GM19043 (cell line): ENCODE results near the gene NSD1.

ENCODE experiments used
- ATAC-seq: cut with Tn5 transposase; IDR thresholded peaks from one replicate; pipeline ENCODE4 v1.9.1; 2021; ENCODE audit warnings: low read depth; ENCODE audit not compliant: unreplicated experiment

Gene NSD1, protein sequence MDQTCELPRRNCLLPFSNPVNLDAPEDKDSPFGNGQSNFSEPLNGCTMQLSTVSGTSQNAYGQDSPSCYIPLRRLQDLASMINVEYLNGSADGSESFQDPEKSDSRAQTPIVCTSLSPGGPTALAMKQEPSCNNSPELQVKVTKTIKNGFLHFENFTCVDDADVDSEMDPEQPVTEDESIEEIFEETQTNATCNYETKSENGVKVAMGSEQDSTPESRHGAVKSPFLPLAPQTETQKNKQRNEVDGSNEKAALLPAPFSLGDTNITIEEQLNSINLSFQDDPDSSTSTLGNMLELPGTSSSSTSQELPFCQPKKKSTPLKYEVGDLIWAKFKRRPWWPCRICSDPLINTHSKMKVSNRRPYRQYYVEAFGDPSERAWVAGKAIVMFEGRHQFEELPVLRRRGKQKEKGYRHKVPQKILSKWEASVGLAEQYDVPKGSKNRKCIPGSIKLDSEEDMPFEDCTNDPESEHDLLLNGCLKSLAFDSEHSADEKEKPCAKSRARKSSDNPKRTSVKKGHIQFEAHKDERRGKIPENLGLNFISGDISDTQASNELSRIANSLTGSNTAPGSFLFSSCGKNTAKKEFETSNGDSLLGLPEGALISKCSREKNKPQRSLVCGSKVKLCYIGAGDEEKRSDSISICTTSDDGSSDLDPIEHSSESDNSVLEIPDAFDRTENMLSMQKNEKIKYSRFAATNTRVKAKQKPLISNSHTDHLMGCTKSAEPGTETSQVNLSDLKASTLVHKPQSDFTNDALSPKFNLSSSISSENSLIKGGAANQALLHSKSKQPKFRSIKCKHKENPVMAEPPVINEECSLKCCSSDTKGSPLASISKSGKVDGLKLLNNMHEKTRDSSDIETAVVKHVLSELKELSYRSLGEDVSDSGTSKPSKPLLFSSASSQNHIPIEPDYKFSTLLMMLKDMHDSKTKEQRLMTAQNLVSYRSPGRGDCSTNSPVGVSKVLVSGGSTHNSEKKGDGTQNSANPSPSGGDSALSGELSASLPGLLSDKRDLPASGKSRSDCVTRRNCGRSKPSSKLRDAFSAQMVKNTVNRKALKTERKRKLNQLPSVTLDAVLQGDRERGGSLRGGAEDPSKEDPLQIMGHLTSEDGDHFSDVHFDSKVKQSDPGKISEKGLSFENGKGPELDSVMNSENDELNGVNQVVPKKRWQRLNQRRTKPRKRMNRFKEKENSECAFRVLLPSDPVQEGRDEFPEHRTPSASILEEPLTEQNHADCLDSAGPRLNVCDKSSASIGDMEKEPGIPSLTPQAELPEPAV (N-terminal part only)

GRCh38 chr5:177133096-177133852 lies at the start of gene NSD1:
TSS of gene NSD1 (plus strand) at chr5:177133773. CDS start at chr5:177135104, 1,331 bp downstream.
- ATAC-seq, result peak; percentile 54

GRCh38 chr5:177084175-177084574 lies 49.4 kb upstream of the NSD1 start:
- no peak for ATAC-seq

DNA sequence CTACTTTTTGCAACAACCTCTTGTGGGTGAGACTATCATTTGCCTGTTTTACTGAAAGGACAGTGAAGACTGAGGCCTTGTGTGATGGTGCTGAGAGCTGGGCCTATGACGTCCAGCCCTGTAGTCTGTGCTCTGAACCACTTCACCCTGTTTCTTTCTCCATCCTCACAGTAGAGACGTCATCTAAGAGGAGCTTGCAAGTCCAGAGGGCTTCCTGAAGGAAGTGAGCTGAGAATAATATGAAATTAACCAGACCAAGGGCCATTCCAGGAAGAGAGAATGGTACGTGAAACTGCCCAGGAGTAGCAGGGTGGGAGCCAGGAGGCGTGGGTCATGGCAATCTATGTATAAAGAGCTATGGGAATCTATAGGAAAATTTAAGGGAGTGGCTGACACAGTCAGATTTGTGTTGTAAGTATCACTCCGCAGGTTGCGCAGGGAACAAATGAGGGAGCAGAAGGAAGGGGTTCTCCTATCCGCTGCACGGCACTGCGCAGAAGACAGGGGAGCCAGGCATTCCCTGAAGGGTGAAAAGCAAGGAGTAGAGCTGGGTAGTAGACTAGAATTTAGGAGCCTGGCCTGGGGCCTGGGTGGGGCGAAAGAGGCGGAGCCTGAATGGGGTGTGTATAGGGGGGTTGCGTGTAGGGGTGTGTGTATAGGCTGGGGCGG lies 47.5 kb upstream of the NSD1 start:
- ATAC-seq, result no peak

DNA sequence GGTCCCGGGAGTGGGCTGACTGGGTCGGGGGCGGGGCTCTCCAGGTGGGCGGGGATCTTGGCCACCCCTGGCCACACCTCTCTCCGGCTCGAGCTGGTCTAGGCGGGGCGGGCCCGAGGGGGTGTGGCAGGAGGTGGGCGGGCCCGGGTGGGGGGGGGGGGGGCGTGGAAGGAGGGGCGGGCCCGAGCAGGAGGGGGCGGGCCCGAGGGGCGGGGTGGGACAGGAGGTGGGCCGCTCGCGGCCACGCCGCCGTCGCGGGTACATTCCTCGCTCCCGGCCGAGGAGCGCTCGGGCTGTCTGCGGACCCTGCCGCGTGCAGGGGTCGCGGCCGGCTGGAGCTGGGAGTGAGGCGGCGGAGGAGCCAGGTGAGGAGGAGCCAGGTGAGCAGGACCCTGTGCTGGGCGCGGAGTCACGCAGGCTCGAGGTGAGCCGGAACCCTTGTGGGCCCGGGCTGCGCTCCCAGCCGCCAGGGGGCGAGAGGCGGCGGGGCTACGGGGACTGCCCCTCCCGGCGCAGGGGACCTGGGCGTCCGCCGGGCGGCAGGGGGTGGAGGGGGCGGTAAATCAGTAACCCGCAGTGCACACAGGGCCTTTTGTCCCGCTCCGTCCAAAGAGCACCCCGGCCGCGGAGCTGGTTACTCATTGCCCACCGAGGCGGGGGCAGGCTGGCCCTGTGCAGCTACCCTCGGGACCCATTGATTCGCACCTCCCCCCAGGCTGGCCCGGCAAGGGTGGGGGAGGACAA lies 46.7 kb upstream of the NSD1 start, which contains the start of gene FGFR4:
FGFR4 (plus strand) TSS at position 262 of the 744 bp plus-strand sequence. CDS start 2,688 bp downstream, outside the sequence.
- peak; percentile 68 for ATAC-seq

DNA sequence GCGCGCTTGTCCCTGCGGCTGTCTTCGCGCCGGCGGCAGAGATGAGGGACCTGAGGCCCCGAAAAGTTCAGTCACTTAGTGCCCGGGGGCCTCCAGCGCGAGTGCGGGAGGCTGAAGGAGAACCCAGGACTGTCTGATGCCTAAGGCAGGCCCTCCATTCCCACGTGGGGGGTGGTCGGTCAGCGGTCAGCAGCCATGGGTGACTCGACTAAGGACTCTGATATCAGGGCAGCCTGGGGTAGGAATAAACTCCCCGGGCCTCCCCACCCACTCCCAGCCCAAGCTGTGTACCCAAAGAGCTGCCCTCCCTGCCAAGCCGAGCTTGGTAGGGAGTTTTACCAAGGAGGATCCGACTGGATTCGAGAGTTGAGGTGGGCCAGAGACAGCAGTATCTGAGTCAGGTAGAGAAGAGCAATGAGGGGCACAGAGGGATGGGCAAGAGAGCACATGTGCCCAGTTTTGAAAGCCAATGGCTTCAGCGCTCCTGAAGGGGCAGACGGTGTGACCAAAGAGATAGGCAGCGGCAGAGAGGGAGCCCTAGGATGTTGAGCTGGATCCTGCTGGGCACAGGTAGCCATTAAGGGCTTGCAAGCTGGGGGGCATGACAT lies 46.1 kb upstream of the NSD1 start:
- ATAC-seq, result no peak

DNA sequence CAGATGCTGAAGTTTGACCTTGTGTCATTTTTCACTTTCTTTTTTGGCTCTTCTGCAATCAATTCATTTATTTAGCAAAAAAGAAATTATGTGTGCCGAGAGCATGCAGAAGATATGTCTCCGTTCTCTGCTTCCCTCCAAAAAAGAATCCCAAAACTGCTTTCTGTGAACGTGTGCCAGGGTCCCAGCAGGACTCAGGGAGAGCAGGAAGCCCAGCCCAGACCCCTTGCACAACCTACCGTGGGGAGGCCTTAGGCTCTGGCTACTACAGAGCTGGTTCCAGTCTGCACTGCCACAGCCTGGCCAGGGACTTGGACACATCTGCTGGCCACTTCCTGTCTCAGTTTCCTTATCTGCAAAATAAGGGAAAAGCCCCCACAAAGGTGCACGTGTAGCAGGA lies 44.4 kb upstream of the NSD1 start:
- no peak for ATAC-seq

DNA sequence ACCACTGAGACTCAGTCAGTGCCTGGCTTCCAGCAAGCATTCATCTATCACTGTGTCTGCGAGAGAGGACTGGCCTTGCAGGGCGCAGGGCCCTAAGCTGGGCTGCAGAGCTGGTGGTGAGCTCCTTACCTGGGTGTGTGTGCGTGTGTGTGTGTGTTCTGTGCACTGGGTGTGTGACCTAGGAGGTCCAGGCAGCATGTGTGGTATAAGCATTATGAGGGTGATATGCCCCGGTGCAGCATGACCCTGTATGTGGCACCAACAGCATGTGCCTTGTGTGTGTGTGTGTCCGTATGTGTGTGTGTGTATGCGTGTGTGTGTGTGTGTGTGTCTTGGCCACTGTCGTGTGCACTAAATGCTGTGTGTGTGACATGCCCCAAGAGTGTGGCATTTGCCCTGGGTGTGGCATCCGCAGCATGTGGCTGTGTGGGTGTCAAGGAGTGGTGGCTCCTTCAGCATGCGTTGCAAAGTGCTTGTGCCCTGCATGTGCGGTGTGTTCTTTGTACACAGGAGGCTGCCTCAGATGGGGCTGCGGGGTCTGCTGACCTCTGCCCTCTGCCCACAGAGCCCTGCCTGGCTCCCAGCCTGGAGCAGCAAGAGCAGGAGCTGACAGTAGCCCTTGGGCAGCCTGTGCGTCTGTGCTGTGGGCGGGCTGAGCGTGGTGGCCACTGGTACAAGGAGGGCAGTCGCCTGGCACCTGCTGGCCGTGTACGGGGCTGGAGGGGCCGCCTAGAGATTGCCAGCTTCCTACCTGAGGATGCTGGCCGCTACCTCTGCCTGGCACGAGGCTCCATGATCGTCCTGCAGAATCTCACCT lies 43.5 kb upstream of the NSD1 start:
- ATAC-seq, result no peak

- no peak for ATAC-seq
Measured at GRCh38 chr5:177090813-177091212, 42.8 kb upstream of the NSD1 start.

- no peak for ATAC-seq
Measured at GRCh38 chr5:177091232-177091631, 42.3 kb upstream of the NSD1 start.

DNA sequence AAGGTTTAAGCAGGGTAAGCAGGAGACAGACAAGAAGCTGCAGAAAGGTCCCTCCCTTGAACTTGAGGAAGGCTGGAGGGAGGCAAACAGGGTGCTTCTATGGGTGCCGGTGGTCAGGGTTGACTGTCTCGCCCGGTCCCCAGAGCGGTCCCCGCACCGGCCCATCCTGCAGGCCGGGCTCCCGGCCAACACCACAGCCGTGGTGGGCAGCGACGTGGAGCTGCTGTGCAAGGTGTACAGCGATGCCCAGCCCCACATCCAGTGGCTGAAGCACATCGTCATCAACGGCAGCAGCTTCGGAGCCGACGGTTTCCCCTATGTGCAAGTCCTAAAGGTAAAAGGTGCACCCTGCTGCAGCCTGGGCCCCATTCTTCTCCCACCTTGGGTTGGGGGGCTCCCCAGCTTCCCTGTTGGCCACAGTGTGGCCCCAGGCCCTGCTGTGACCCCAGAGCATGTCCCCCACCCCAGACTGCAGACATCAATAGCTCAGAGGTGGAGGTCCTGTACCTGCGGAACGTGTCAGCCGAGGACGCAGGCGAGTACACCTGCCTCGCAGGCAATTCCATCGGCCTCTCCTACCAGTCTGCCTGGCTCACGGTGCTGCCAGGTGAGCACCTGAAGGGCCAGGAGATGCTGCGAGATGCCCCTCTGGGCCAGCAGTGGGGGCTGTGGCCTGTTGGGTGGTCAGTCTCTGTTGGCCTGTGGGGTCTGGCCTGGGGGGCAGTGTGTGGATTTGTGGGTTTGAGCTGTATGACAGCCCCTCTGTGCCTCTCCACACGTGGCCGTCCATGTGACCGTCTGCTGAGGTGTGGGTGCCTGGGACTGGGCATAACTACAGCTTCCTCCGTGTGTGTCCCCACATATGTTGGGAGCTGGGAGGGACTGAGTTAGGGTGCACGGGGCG lies 41.1 kb upstream of the NSD1 start:
- no peak for ATAC-seq

- no peak for ATAC-seq
Measured at GRCh38 chr5:177093082-177093712, 40.4 kb upstream of the NSD1 start.

- ATAC-seq, result no peak
Measured at GRCh38 chr5:177093803-177094202, 39.8 kb upstream of the NSD1 start.

GRCh38 chr5:177094224-177095087 lies 39.1 kb upstream of the NSD1 start:
- ATAC-seq, result no peak

GRCh38 chr5:177095088-177095669 lies 38.4 kb upstream of the NSD1 start:
- no peak for ATAC-seq
